HG03175 (cell line): ENCODE measurements around the gene ANO1.

Experiments used
- ATAC-seq: cut with Tn5 transposase; IDR thresholded peaks from one replicate; pipeline ENCODE4 v1.9.1; 2021; ENCODE audit warnings: mild to moderate bottlenecking, moderate library complexity; ENCODE audit not compliant: unreplicated experiment

The ANO1 gene

GRCh38 chr11:70158201-70158600 is 80.1 kb downstream of the ANO1 start:
- no peak for ATAC-seq

DNA sequence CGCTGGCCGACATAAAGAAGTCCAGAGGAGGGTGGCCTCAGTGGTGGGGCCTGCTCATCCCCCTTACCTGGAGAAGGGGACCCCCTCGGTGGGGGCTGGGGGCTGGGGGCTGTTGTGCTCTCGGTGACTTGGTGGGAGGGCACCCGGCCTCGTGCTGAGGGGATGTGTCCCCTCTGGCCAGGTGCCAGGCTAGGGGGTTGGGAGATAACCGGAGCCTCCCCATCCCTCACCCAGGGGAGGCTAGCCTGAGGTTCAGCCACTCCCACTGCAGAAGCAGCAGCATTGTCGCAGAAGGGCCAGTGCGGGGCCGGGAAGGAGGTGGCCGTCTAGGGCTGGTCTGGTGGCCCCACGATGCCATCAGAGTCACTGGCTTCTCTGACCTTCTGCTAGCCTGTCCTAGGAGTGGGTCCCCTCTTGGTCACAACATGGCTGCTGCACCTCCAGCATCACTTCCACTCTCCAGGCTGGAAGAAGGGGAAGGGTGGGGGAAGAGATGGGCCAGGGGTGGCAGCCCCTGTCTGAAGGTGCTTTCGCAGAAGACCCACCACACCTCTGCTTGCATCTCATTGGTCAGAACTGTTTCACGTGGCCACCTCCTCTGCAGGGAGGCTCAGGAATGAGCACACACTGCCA is 80.8 kb downstream of the ANO1 start:
- no peak for ATAC-seq

GRCh38 chr11:70159627-70160570 is 81.8 kb downstream of the ANO1 start:
- ATAC-seq: no peak

GRCh38 chr11:70161043-70161625 is 83.0 kb downstream of the ANO1 start:
- ATAC-seq: no peak

DNA sequence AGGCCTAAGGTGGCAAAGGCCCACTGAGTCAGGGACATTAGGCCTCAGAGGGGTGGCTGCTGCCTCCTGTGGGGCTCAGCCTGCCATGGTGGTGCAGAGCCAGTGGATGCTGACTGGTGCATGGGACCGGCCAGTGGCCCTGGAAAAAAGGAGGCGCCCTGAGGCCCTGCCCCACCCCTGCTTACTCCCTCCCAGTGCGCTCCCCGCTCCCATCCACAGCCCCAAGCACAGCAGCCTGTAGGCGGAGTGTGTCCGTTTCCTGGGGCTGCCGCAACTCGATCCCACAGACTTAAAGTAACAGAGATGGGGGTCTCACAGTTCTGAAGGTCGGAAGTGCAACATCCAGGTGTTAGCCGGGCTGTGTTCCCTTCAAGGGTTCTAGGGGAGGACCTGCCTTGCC is 86.6 kb downstream of the ANO1 start:
- no peak for ATAC-seq

DNA sequence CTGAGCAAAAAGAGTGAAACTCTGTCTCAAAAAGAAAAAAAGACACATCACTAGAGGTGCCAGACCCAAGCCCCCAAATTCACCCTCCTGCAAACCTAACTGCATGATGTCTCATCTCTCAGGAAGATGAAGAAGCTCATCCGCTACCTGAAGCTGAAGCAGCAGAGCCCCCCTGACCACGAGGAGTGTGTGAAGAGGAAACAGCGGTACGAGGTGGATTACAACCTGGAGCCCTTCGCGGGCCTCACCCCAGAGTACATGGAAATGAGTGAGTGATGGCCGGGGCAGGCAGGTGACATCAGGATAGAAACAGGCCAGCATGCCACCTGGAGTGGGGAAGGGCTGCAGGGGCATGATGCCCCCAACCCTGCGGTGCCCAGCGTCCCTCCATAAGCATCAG is 89.0 kb downstream of the ANO1 start:
- no peak for ATAC-seq

DNA sequence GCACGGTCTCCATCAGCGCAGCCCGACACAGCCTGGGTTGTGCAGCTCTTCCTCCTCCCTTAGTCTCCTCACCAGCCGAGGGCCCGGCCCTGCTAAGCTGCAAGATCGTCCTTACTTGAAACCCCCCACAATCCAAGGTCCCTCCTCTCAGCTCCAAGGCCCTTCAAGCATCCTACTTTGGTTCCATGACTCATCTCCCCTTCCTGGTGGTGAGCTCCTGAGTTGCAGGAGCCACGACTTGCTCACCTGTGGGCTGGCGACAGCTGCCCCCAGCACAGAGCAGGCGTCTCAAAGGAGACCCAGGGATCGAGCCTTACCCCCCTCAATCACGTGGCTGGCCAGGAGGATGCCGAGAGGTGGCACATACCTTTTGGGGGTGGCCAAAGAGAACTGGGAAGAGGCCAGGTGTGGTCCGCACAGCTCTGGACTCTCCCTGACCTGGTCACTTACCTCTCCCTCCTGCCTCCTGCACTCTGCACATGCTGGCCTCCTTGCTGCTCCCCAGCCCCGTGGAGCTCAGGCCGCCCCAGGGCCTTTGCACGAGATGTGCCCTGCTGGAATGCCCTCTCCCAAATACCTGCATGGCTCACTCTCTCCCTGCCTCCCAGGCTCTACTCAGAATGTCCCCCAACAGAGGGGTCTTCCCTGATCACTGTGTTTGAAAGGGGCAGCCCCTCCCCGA is 89.7 kb downstream of the ANO1 start:
- ATAC-seq: no peak

GRCh38 chr11:70168405-70168754 is 90.3 kb downstream of the ANO1 start:
- ATAC-seq: no peak

GRCh38 chr11:70169127-70169526 is 91.0 kb downstream of the ANO1 start:
- ATAC-seq: no peak

GRCh38 chr11:70169632-70170031 is 91.5 kb downstream of the ANO1 start:
- ATAC-seq: no peak

DNA sequence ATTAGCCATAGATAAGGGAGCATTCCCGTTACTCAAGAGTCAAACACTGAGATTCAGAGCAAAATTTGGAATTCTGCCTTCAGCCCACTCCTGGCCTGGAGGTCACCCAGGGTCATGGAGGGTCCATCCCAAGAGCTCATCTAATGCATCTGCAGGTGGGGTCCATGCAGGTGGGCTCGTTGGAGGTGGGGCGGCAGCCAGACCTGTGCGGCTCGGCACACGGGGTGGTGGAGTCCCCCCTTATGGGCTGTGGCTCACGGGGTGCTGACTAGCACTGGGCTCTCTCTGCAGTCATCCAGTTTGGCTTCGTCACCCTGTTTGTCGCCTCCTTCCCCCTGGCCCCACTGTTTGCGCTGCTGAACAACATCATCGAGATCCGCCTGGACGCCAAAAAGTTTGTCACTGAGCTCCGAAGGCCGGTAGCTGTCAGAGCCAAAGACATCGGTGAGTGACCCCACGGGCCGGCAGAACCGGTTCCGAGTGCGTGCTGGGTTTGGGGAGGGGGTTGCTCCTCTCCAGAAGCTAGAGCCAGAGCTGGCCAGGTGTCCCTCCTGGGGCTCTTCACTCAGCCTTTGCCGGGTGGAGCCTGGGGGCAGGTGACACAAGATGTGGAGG is 92.6 kb downstream of the ANO1 start:
- ATAC-seq: no peak

DNA sequence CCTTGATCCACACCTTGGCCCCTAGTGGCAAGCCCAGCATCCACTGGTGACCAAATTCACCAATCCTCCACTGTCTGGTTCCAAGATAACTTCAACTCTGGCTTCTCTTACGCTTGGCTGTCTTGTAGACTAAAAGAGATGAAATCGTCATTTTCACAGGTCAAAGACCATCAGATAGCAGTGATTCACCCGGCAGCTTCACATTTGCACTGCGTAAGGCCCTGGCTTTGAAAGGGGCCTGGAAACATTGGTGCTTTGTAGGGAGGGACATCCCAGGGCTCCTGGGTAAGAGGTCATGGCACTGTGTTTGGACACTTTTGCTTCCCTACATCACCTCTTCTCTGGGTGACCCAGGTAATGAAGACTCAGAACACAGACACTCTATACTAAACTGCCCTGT is 94.9 kb downstream of the ANO1 start:
- no peak for ATAC-seq

DNA sequence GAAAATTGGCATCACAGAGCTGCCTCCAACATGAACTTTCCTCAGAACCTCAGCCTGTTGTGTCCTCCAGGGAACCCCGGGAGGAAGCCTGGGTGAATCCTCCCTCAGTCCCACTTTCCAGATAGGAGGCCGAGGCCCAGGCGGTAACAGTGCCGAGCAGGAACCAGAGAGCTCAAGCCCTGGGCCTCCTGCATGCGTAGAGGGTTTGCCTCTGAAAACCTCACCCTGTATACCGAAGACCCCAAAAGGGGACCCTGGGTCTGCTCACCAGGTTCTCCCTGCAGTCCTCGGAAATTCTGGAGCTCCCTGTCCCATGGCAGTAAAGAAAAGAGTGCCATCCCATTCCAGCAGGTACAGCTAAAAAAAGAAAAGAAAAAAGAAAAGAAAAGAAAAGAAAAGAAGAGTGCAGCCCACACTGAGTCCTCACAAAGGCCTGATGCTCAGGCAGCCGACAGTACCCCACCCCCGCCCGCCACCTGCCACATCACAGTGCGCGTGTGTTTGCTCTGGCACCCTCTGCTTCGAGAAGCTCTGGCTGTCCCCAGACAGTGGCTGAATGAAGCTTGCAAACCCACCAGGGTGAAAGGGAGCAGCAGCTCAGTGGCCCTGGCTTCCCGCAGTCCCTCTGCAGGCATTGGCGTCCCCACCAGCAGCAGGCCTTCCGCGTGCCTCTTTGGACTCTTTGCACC is 96.6 kb downstream of the ANO1 start:
- no peak for ATAC-seq

- no peak for ATAC-seq
Measured at GRCh38 chr11:70175236-70175698, 97.2 kb downstream of the ANO1 start.

DNA sequence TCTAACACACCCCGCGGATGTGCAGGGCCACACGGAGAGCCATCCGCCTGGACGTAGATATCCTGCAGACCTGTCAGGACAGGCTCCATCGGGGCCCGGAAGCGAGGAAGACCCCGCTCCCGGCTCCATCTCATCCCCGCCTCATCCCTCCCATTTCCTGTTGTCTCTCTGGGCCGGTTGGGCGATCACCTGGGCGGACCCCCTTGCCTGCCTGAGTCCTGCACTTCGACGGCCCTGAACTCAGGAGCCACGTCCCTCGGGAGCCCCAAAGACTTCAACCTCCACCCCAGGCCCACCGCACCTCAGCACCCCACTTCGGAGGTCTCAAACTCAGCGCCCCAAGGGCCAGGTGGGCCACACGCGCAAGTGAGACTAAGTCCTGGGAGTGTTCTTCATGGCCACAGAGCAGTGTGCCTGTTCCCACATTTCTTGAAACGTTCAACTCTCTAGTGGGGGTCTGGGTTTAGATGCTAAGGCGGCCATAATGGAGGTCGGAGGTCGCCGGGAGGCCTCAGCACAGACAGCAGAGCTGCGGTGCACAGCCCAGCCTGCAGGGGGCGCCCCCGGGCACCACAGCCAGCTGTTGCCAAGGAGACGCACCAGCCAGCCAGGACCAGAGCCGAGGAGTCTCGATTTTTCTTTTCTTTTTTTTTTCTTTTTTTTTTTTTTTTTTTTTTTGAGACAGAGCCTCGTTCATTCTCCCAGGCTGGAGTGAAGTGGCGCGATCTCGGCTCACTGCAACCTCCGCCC is 99.0 kb downstream of the ANO1 start:
- no peak for ATAC-seq

- no peak for ATAC-seq
Measured at GRCh38 chr11:70180906-70181305, 102.8 kb downstream of the ANO1 start.

GRCh38 chr11:70182266-70182665 is 104.1 kb downstream of the ANO1 start:
- ATAC-seq: no peak

- ATAC-seq: no peak
Measured at GRCh38 chr11:70183032-70183431, 104.9 kb downstream of the ANO1 start.

GRCh38 chr11:70183483-70184176 is 105.5 kb downstream of the ANO1 start:
- no peak for ATAC-seq
